Neural cell (in vitro differentiated cells): ENCODE measurements around the gene MRPL9.

ENCODE experiments used
- MXI1 ChIP-seq: fragments of 450-650 bp; conservative IDR thresholded peaks from 2 replicates; pipeline ENCODE4 v1.6.1; 2014; ENCODE audit warnings: antibody characterized with exemption, mild to moderate bottlenecking; ENCODE audit not compliant: poor library complexity, severe bottlenecking
- TF ChIP-seq, protein P1 (sequence below): fragments of 450-650 bp; IDR thresholded peaks from 2 replicates; pipeline ENCODE4 v1.5.1; 2014; ENCODE audit warnings: antibody characterized with exemption, mild to moderate bottlenecking, moderate library complexity; ENCODE audit not compliant: poor library complexity, severe bottlenecking

DNA sequence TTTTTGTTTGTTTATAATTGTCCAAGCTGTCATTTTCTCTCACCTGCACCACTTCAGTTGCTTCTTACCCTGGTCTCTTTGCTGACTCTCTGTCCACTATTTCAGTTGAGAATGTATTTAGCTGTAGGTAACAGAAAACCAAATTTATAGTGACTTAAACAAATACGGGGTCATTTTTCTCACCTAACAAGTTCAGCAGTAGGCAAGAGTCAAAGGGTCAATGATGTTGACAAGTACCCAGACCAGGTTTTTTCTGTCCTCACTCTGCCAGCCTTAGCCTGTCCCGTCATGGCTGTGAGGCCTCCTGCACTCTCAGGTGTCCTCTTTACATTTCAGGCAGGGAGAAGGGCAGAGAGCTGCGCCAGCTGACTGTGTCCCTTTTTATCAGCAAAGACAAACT, 30.2 kb downstream of the MRPL9 start:
- TF ChIP-seq, protein P1, sequence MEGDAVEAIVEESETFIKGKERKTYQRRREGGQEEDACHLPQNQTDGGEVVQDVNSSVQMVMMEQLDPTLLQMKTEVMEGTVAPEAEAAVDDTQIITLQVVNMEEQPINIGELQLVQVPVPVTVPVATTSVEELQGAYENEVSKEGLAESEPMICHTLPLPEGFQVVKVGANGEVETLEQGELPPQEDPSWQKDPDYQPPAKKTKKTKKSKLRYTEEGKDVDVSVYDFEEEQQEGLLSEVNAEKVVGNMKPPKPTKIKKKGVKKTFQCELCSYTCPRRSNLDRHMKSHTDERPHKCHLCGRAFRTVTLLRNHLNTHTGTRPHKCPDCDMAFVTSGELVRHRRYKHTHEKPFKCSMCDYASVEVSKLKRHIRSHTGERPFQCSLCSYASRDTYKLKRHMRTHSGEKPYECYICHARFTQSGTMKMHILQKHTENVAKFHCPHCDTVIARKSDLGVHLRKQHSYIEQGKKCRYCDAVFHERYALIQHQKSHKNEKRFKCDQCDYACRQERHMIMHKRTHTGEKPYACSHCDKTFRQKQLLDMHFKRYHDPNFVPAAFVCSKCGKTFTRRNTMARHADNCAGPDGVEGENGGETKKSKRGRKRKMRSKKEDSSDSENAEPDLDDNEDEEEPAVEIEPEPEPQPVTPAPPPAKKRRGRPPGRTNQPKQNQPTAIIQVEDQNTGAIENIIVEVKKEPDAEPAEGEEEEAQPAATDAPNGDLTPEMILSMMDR, result no peak
- no peak for TF ChIP-seq MXI1
